Measurements from ENCODE around the gene CHRNA4. TPM values are rescaled to one million over a fixed set of nuclear protein-coding genes. Genes with fewer than 3 reads are reported as not detected.

CHRNA4 gene
- total RNA-seq, 1 experiment from 2014 or later = 2.4 TPM

GRCh38 chr20:63312690-63313348, 48.3 kb downstream of the CHRNA4 start:
- H3K4me1 ChIP-seq (ENCODE audit: control insufficient read depth, insufficient read depth, low read length) = no peaks in the 10 kb centered on the region; the same call in none of the 2 replicates
- DNase-seq (ENCODE audit: low read depth, low spot score) (no peak), ATAC-seq (no peak)
- POLR2A ChIA-PET = no interaction called here
- H3K36me3 ChIP-seq (ENCODE audit: control insufficient read depth, insufficient read depth, low read length) = no peaks in the 10 kb centered on the region
- no peak overlapping the region for H3K27ac ChIP-seq (ENCODE audit: low read length)
- intact Hi-C loops (cut with micrococcal nuclease; ENCODE audit: unreplicated experiment) (no loop called here), in situ Hi-C loops (cut with HindIII; ENCODE audit: low pct_unique_long_range_greater_than_20kb, low sequenced_read_pairs) (no loop called here)
- H3K27me3 ChIP-seq (ENCODE audit: control insufficient read depth, insufficient read depth, low read length) = no peaks in the 10 kb centered on the region
- H3K9me3 ChIP-seq (ENCODE audit: control insufficient read depth, insufficient read depth, low read depth, low read length) = no peaks in the 10 kb centered on the region
- H3K4me3 ChIP-seq (ENCODE audit: low read depth in 2 of 2, low read length in 2 of 2) = no peak overlapping the region
- CTCF ChIA-PET = no interaction called here
- BruUV-seq (replicated peaks) = no TSS peak
- TF ChIP-seq POLR2AphosphoS5 (IDR thresholded peaks at IDR 0.05; ENCODE audit: low read depth, low read length) (no peak), CTCF (IDR thresholded peaks at IDR 0.05) (no peak), REST (IDR thresholded peaks at IDR 0.05; ENCODE audit: insufficient read depth in 1 of 2, low read depth in 2 of 2, low read length in 1 of 2) (no peak), SIN3A (IDR thresholded peaks at IDR 0.05; ENCODE audit: borderline replicate concordance, insufficient read depth, low read depth, low read length) (no peak), TCF7L2 (IDR thresholded peaks at IDR 0.05; ENCODE audit: low read depth, low read length) (no peak)

GRCh38 chr20:63312273-63312672, 48.9 kb downstream of the CHRNA4 start:
- POLR2A ChIA-PET = no interaction called here
- Histone ChIP-seq H3K4me1 (ENCODE audit: control insufficient read depth, insufficient read depth, low read length) (no peaks in the 10 kb centered on the region; the same call in none of the 2 replicates), H3K9me3 (ENCODE audit: control insufficient read depth, insufficient read depth, low read depth, low read length) (no peaks in the 10 kb centered on the region), H3K27ac (ENCODE audit: low read length) (no peak overlapping the region), H3K36me3 (ENCODE audit: control insufficient read depth, insufficient read depth, low read length) (no peaks in the 10 kb centered on the region), H3K4me3 (ENCODE audit: low read depth in 2 of 2, low read length in 2 of 2) (no peak overlapping the region), H3K27me3 (ENCODE audit: control insufficient read depth, insufficient read depth, low read length) (no peaks in the 10 kb centered on the region)
- CTCF ChIA-PET = no interaction called here
- ATAC-seq = no peak
- in situ Hi-C loops (cut with HindIII; ENCODE audit: low pct_unique_long_range_greater_than_20kb, low sequenced_read_pairs) = no loop called here
- DNase-seq (ENCODE audit: low read depth, low spot score) = no peak
- TF ChIP-seq CTCF (IDR thresholded peaks at IDR 0.05) = no peak
- no peak for TF ChIP-seq SIN3A (IDR thresholded peaks at IDR 0.05; ENCODE audit: borderline replicate concordance, insufficient read depth, low read depth, low read length)
- no peak for TF ChIP-seq REST (IDR thresholded peaks at IDR 0.05; ENCODE audit: insufficient read depth in 1 of 2, low read depth in 2 of 2, low read length in 1 of 2)
- TF ChIP-seq TCF7L2 (IDR thresholded peaks at IDR 0.05; ENCODE audit: low read depth, low read length) = no peak
- no peak for TF ChIP-seq POLR2AphosphoS5 (IDR thresholded peaks at IDR 0.05; ENCODE audit: low read depth, low read length)
- no TSS peak for BruUV-seq (replicated peaks)
- intact Hi-C loops (cut with micrococcal nuclease; ENCODE audit: unreplicated experiment) = no loop called here
